ENCODE results near the gene TMIGD1. TPM values are rescaled to one million over a fixed set of nuclear protein-coding genes. Genes with fewer than 3 reads are reported as not detected.
"Not testable (repeated sequence)": the region's sequence is repeated elsewhere in the genome, so short reads cannot be mapped to it uniquely, and the experiment has no call there.

TMIGD1 gene
- total RNA-seq, 2 donors from 2014 or later = not detected

GRCh38 chr17:30351735-30352134, 17.9 kb upstream of the TMIGD1 start:
- no peaks in the 10 kb centered on the region for H3K9me3 ChIP-seq
- 72 to 84% methylated on average over 2 of the region's 2 CpGs for WGBS, 2 donors
- DNase-seq (no peak), ATAC-seq (no peak)
- H3K4me3 ChIP-seq = no peak overlapping the region
- no peaks in the 10 kb centered on the region for H3K36me3 ChIP-seq (replicated peaks in 1 of 2; ENCODE audit: insufficient read depth in 1 of 2, low read depth in 2 of 2)
- intact Hi-C loops (cut with DNase I) = no loop called here
- H3K4me1 ChIP-seq = peaks cover under 1% of the 10 kb centered on the region
- TF ChIP-seq POLR2A (IDR thresholded peaks at IDR 0.05) = no peak
- no peak for TF ChIP-seq CTCF (IDR thresholded peaks at IDR 0.05)
- H3K27ac ChIP-seq = no peak overlapping the region
- H3K27me3 ChIP-seq = no peaks in the 10 kb centered on the region

GRCh38 chr17:30351263-30351662, 17.4 kb upstream of the TMIGD1 start:
- WGBS, 2 donors = 77 to 90% methylated on average over 4 of the region's 4 CpGs
- H3K9me3 ChIP-seq; DNase-seq; H3K36me3 ChIP-seq (replicated peaks in 1 of 2; ENCODE audit: insufficient read depth in 1 of 2, low read depth in 2 of 2); ATAC-seq; H3K27ac ChIP-seq; H3K4me3 ChIP-seq; H3K4me1 ChIP-seq; intact Hi-C loops (cut with DNase I); H3K27me3 ChIP-seq: not testable (repeated sequence)

- no peaks in the 10 kb centered on the region for H3K36me3 ChIP-seq (replicated peaks in 1 of 2; ENCODE audit: insufficient read depth in 1 of 2, low read depth in 2 of 2)
- peaks cover 26% of the 10 kb centered on the region for H3K4me1 ChIP-seq
- no peak overlapping the region for H3K4me3 ChIP-seq
- no peak for ATAC-seq
- H3K27me3 ChIP-seq = no peaks in the 10 kb centered on the region
- no peak for TF ChIP-seq POLR2A (IDR thresholded peaks at IDR 0.05)
- no peak for TF ChIP-seq CTCF (IDR thresholded peaks at IDR 0.05)
- no peak overlapping the region for H3K27ac ChIP-seq
- intact Hi-C loops (cut with DNase I) = no loop called here
- WGBS, 2 donors = 100% methylated on average over 1 of the region's 1 CpG
- no peaks in the 10 kb centered on the region for H3K9me3 ChIP-seq
- DNase-seq = no peak
Observed at GRCh38 chr17:30349252-30349651, 15.4 kb upstream of the TMIGD1 start.

- TF ChIP-seq POLR2A (IDR thresholded peaks at IDR 0.05) (no peak), CTCF (IDR thresholded peaks at IDR 0.05) (no peak)
- DNase-seq (no peak), ATAC-seq (no peak)
- peaks cover 39% of the 10 kb centered on the region for H3K4me1 ChIP-seq
- H3K4me3 ChIP-seq = no peak overlapping the region
- 75 to 87% methylated on average over 4 of the region's 4 CpGs for WGBS, 2 donors
- intact Hi-C loops (cut with DNase I) = no loop called here
- no peaks in the 10 kb centered on the region for H3K36me3 ChIP-seq (replicated peaks in 1 of 2; ENCODE audit: insufficient read depth in 1 of 2, low read depth in 2 of 2)
- H3K27ac ChIP-seq = no peak overlapping the region
- H3K27me3 ChIP-seq = no peaks in the 10 kb centered on the region
- H3K9me3 ChIP-seq = no peaks in the 10 kb centered on the region
Observed at GRCh38 chr17:30347488-30347887, 13.6 kb upstream of the TMIGD1 start.

GRCh38 chr17:30346221-30346795, 12.5 kb upstream of the TMIGD1 start:
- DNase-seq = no peak

More at GRCh38 chr17:30346221-30346795, 12.5 kb upstream of the TMIGD1 start:
- no peaks in the 10 kb centered on the region for H3K9me3 ChIP-seq
- no peaks in the 10 kb centered on the region for H3K27me3 ChIP-seq
- no peak for ATAC-seq
- 83 to 85% methylated on average over 3 of the region's 3 CpGs for WGBS, 2 donors
- peak overlapping the region; percentile 76 to 89 (median 82) for H3K27ac ChIP-seq
- no peak overlapping the region for H3K4me3 ChIP-seq
- H3K36me3 ChIP-seq (replicated peaks in 1 of 2; ENCODE audit: insufficient read depth in 1 of 2, low read depth in 2 of 2) = no peaks in the 10 kb centered on the region
- TF ChIP-seq POLR2A (IDR thresholded peaks at IDR 0.05) = no peak
- TF ChIP-seq CTCF (IDR thresholded peaks at IDR 0.05) = no peak
- peaks cover 39% of the 10 kb centered on the region for H3K4me1 ChIP-seq
- intact Hi-C loops (cut with DNase I) = no loop called here
